Ovary (tissue), 9 donors: ENCODE measurements around the gene C16orf96. TPM values are rescaled to one million over a fixed set of nuclear protein-coding genes. Genes with fewer than 3 reads are reported as not detected.

Experiments
- DNase-seq, 5 donors: peaks; one replicate each; pipeline ENCODE4 v3.0.0-alpha.2; 2019 to 2020
- H3K27ac ChIP-seq, 2 donors: fragments of 200-600 bp; one replicate each; pipeline versions ENCODE4 v1.5.1 to v1.8.0; 2019 to 2022
- H3K27me3 ChIP-seq: fragments of 200-600 bp; one replicate; pipeline ENCODE4 v1.8.0; 2022
- H3K36me3 ChIP-seq: fragments of 200-600 bp; sonication (generic); one replicate; pipeline ENCODE4 v1.5.1; 2019
- H3K4me1 ChIP-seq: one replicate; pipeline ENCODE4 v1.8.1; 2013; ENCODE audit warnings: mild to moderate bottlenecking, moderate library complexity; ENCODE audit not compliant: insufficient read depth
- H3K4me3 ChIP-seq: fragments of 200-600 bp; sonication (generic); one replicate; pipeline ENCODE4 v1.5.1; 2017
- H3K9me3 ChIP-seq, 2 donors: fragments of 200-600 bp in 1 of 2; sonication (generic) in 1 of 2; one replicate each; pipeline versions ENCODE4 v1.5.1 to v1.8.1; 2013 to 2019; ENCODE audit warnings: mild to moderate bottlenecking in 1 of 2, moderate library complexity in 1 of 2
- EP300 ChIP-seq: sonication (generic); formaldehyde crosslinking; IDR thresholded peaks from one replicate; pipeline ENCODE4 v1.6.1; 2017; ENCODE audit warnings: antibody characterized with exemption
- POLR2A ChIP-seq: fragments of 450-650 bp; IDR thresholded peaks from one replicate; pipeline ENCODE4 v1.6.1; 2017; ENCODE audit warnings: antibody characterized with exemption, mild to moderate bottlenecking, moderate library complexity
- WGBS, 3 donors: extraction: QIAGEN DNeasy Blood & Tissue Kit in 1 of 3; methylation state at CpG; one replicate each; pipeline versions ENCODE4 v1.1.5 to v1.1.7; 2013 to 2017; 5-methylcytosine and 5-hydroxymethylcytosine counted together
- intact Hi-C, 4 donors: fragments of 100-400 bp; cut with DNase I; formaldehyde crosslinking; loops; one replicate each; pipeline versions ENCODE4 v1.11.0 to v1.15.1; 2022 to 2023
- polyA plus RNA-seq, 2 donors: library from polyadenylated mRNA; stranded (reverse); fragments of 200-250 nt in 1 of 2; fragments of 350-450 nt in 1 of 2; fragmentation: Illumina TruSeq in 1 of 2; extraction: RNeasy Lipid Tissue Mini Kit (QIAGEN cat#74804) in 1 of 2; gene quantifications; one replicate each; pipeline ENCODE4 v1.2.3, GENCODE V29; 2013 to 2014
- total RNA-seq, 7 donors: library from RNA; depleted of rRNA in 2 of 7; stranded (reverse); fragments of >200 nt in 2 of 7; fragmentation: NEBNext Ultra II Directional in 3 of 7; extraction: Animal tissue kit (Norgen Biotek cat#: 25700) in 3 of 7; gene quantifications; one replicate each; pipeline versions ENCODE4 v1.1.0 to v1.2.4, GENCODE V29; 2016 to 2023
- TF ChIP-seq, protein P1 (sequence below), 3 donors: fragments of 450-650 bp in 2 of 3; fragments of 200-600 bp in 1 of 3; IDR thresholded peaks; one replicate each; pipeline versions ENCODE4 v1.5.1 to v1.8.0; 2016 to 2022; ENCODE audit warnings: antibody characterized with exemption in 3 of 3, mild to moderate bottlenecking in 1 of 3
- donor health status: DM: no; HTN: no; CAD: no; lungs with moderate emphysema.
- donor health status: DM: no; HTN: no; CAD: no.
- donor health status: Bipolar disorder and iron deficiency.
- donor health status: DM: yes; HTN: yes; CAD: no.
- donor health status: DM: no; HTN: no; CAD: no.
- donor health status: DM: yes; HTN: yes; CAD: no.

C16orf96 gene
- total and polyA plus RNA-seq, 9 donors = 0.07 to 0.30 (median 0.12) TPM

DNA sequence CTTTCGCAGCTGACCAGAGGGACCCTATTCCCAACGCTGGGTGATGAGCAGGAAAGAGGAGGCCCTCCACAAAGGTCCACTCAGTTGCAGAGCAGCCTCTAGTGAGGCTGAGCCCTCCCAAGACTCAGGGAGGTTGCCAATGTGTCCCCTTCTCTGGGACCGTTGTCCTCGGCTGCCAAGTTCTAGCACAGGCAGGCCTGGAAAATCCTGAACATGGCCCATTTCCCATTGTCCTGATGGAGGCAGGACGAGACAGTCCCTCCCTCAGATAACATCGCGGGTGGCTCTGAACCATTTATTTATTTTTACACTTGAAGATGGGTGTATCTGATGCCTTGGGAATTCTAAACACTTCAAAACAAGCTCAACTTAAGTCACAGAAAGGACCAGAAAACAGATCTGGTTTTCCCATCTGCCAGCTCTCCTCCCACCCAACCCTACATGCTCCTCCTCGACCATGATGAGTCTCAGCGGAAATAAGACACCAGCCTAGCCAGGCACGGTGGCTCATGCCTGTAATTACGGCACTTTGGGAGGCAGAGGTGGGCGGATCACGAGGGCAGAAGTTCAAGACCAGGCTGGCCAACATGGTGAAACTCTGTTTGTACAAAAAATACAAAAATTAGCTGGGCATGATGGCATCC, 30.4 kb upstream of the C16orf96 start:
- no peak for DNase-seq
- intact Hi-C loops = no loop called here
- Histone ChIP-seq H3K27me3 (no peaks in the 10 kb centered on the region), H3K4me1 (no peaks in the 10 kb centered on the region), H3K9me3 (no peaks in the 10 kb centered on the region), H3K36me3 (no peaks in the 10 kb centered on the region), H3K27ac (no peak overlapping the region), H3K4me3 (no peak overlapping the region)
- WGBS, 3 donors = 77 to 80% (median 79%) methylated on average over 13 of the region's 13 CpGs
- no peak for TF ChIP-seq EP300
- TF ChIP-seq POLR2A = no peak
- TF ChIP-seq, protein P1, sequence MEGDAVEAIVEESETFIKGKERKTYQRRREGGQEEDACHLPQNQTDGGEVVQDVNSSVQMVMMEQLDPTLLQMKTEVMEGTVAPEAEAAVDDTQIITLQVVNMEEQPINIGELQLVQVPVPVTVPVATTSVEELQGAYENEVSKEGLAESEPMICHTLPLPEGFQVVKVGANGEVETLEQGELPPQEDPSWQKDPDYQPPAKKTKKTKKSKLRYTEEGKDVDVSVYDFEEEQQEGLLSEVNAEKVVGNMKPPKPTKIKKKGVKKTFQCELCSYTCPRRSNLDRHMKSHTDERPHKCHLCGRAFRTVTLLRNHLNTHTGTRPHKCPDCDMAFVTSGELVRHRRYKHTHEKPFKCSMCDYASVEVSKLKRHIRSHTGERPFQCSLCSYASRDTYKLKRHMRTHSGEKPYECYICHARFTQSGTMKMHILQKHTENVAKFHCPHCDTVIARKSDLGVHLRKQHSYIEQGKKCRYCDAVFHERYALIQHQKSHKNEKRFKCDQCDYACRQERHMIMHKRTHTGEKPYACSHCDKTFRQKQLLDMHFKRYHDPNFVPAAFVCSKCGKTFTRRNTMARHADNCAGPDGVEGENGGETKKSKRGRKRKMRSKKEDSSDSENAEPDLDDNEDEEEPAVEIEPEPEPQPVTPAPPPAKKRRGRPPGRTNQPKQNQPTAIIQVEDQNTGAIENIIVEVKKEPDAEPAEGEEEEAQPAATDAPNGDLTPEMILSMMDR (IDR thresholded peaks at IDR 0.05) = no peak

DNA sequence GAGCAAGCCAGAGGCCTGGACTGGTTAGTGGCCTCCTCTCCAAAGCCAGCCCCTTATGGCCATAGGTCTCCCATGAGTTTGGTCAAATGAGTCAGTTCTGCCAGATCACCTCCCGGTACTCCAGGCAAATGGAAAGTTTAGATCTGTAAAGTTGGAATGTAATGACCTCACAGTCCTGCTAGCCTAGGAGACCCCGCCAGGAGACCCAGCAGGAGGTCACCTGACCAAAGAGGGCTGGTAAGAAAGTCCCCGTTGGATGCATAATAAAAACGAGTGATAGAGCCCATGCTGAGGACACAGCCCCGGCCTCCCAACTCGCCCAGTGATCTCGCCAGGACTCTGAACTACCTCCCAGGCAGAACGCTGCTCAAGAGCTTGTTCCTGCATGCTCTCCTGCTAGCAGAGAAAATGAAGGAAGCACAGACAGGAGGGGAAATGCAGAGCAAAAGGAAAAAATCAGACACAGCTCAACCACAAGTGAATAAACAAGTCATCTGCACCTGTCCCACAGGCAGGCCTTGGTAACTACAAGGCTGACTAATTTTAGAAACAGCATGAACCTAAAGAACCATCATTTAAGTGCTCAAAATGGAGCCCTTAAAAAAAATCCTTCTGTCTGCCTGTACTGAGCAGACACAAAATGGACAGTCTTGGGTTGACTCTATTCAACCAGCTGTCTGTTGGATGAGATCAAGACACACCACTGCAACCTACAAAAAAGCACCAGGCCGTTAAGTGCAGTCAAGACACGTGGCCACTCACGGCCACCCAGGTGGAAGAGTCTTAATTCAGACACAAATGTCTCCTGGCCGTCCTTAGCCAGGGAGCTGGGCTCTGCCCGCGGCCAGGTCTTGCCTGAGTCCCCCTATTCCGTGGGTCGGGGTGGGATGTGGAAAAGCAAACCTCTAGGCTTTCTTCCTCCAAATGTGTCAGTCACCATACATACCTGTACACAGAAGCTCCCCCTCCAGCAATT, 26.8 kb upstream of the C16orf96 start:
- no peak overlapping the region for H3K4me3 ChIP-seq
- no peak for TF ChIP-seq EP300
- no peak for TF ChIP-seq POLR2A
- TF ChIP-seq, protein P1 (IDR thresholded peaks at IDR 0.05) = no peak
- intact Hi-C loops = no loop called here
- DNase-seq = no peak
- no peaks in the 10 kb centered on the region for H3K9me3 ChIP-seq
- no peaks in the 10 kb centered on the region for H3K27me3 ChIP-seq
- H3K27ac ChIP-seq = no peak overlapping the region
- 62 to 64% (median 64%) methylated on average over 16 of the region's 16 CpGs for WGBS, 3 donors
- no peaks in the 10 kb centered on the region for H3K4me1 ChIP-seq
- no peaks in the 10 kb centered on the region for H3K36me3 ChIP-seq

DNA sequence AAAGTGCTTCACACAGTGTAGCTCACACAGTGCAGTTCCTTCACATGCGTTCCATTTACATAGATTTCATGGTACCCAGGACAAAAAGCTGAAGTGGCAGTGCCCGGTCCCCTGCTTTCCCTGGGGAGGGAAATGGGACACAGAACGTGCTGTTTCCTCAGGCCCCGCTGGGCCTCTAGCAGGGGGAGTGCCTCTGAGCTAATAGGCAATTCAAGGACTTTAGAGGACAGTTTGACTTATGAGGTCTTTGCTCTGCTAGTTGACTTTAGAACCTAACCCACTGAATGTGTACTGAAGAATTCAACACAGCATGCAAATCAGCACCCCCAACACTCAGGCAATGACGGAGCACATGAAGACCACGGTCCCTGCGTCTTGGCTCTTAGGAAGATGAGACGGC, 24.3 kb upstream of the C16orf96 start:
- Histone ChIP-seq H3K27me3 (no peaks in the 10 kb centered on the region), H3K36me3 (no peaks in the 10 kb centered on the region), H3K27ac (no peak overlapping the region), H3K9me3 (no peaks in the 10 kb centered on the region), H3K4me1 (no peaks in the 10 kb centered on the region), H3K4me3 (no peak overlapping the region)
- intact Hi-C loops = no loop called here
- no peak for DNase-seq
- TF ChIP-seq POLR2A = no peak
- WGBS, 3 donors = 83 to 85% (median 83%) methylated on average over 8 of the region's 8 CpGs

DNA sequence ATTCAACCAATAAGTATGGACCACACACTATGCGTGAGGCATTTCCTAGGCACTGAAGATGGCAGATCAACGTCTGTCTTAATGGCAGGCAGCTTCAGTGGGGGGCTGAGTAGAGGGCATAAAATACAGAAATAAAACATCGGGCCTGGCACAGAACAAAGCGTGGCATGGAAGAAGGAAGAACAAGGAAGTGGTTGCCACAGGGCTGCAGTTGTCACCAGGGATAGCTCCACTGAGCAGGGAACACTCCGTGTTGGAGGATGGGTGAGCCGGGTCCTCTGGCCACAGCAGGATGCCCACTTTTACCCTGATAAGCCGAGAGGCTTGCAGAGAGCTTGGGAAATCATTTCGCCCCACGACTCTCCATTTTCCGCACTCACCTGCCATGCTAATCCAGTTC, 23.9 kb upstream of the C16orf96 start:
- H3K27me3 ChIP-seq = no peaks in the 10 kb centered on the region
- no peak overlapping the region for H3K4me3 ChIP-seq
- TF ChIP-seq, protein P1 (IDR thresholded peaks at IDR 0.05) = no peak
- TF ChIP-seq POLR2A (no peak), EP300 (no peak)
- WGBS, 3 donors = 93% methylated on average over 10 of the region's 10 CpGs
- no peaks in the 10 kb centered on the region for H3K9me3 ChIP-seq
- H3K27ac ChIP-seq = no peak overlapping the region
- H3K4me1 ChIP-seq = peaks cover 1% of the 10 kb centered on the region
- H3K36me3 ChIP-seq = no peaks in the 10 kb centered on the region
- no peak for DNase-seq
- intact Hi-C loops = no loop called here

DNA sequence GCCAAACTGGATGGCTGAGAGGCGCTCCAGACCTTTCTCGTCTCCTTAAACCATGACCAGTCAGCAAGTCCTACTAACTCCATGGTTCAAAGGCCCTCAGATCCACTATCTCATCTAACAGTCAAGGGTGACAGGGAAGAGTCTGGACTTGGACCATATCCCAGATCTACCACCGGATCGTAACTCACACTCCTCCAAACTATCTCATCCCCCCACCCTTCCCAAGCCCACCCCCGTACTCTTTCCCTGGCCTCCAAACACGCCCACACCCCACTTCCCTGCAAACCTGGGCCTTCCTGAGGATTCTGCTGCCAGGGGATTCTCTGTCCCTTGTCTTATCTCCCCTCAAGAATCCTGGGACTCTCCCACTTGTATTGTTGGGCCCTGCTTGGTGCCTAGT, 22.6 kb upstream of the C16orf96 start:
- no peaks in the 10 kb centered on the region for H3K36me3 ChIP-seq
- 68 to 77% (median 71%) methylated on average over 6 of the region's 6 CpGs for WGBS, 3 donors
- intact Hi-C loops = no loop called here
- no peaks in the 10 kb centered on the region for H3K9me3 ChIP-seq
- no peak overlapping the region for H3K4me3 ChIP-seq
- TF ChIP-seq, protein P1 (IDR thresholded peaks at IDR 0.05) = no peak
- no peaks in the 10 kb centered on the region for H3K27me3 ChIP-seq
- H3K27ac ChIP-seq = no peak overlapping the region
- peaks cover 4% of the 10 kb centered on the region for H3K4me1 ChIP-seq
- DNase-seq = no peak
